Measurements from ENCODE around the gene SNCB.

DNA sequence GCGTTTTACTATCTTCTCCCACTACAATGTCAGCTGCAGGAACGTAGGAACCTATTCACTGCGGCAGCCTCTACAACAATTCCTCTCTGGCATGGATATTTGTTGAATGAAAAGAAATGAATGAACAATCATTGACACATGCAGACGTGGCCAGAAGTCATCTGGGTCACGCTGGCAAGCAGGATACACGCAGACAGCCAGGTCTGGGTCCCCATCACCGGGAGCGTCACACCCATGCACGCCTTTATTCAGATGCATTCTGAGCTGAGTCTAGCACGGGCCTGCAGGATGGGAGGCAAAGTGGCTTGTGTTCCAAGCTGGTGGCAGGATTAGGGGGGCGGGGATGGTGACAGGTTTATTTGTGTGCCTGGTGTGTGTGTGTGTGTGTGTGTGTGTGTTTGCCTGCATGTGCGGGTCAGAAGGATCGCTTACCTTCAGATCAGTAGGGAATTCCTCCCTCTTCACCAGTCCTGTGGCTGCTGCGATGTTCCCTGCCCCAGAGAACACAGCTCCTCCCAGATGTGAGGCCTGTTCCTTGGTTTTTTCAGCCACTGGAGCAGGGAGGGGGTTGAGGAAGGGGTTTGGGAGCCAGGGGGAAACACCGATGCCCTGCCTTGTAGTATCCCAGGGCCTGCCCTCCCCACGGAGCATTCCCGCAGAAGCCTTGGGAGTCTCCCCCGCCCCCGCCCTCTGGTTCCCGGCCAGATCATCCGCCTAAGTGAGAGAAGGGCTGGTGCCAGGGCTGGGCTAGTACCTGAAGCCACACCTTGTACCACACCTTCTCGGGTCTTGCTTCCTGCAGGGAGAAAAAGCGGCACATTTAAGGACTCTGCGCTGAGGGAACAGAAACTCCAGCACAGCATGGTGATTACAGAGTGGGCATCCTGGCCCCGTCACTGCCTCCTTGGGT is 4.1 kb downstream of the SNCB start:
- no peak for TF ChIP-seq EZH2 (IDR thresholded peaks at IDR 0.05; ENCODE audit: low read length, unreplicated experiment)
- TF ChIP-seq, protein P1, sequence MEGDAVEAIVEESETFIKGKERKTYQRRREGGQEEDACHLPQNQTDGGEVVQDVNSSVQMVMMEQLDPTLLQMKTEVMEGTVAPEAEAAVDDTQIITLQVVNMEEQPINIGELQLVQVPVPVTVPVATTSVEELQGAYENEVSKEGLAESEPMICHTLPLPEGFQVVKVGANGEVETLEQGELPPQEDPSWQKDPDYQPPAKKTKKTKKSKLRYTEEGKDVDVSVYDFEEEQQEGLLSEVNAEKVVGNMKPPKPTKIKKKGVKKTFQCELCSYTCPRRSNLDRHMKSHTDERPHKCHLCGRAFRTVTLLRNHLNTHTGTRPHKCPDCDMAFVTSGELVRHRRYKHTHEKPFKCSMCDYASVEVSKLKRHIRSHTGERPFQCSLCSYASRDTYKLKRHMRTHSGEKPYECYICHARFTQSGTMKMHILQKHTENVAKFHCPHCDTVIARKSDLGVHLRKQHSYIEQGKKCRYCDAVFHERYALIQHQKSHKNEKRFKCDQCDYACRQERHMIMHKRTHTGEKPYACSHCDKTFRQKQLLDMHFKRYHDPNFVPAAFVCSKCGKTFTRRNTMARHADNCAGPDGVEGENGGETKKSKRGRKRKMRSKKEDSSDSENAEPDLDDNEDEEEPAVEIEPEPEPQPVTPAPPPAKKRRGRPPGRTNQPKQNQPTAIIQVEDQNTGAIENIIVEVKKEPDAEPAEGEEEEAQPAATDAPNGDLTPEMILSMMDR (conservative IDR thresholded peaks at IDR 0.05; ENCODE audit: low read depth, low read length) = no peak

Data from PC-3 (cell line).